ENCODE measurements around the gene RAB4A.

The RAB4A gene

GRCh38 chr1:229263254-229263653 lies 7.7 kb upstream of the RAB4A start:
- no peaks in the 10 kb centered on the region for H3K4me1 ChIP-seq (ENCODE audit: insufficient read depth, low read length)
- H3K9ac ChIP-seq (ENCODE audit: low read depth, low read length), result no peak overlapping the region
- no peaks in the 10 kb centered on the region for H3K9me3 ChIP-seq (ENCODE audit: insufficient read depth, low read depth, low read length)
- H3K4me3 ChIP-seq (ENCODE audit: low read length), result no peak overlapping the region
- no peaks in the 10 kb centered on the region for H3K36me3 ChIP-seq (ENCODE audit: insufficient read depth, low read depth, low read length)
- H3K27me3 ChIP-seq (ENCODE audit: insufficient read depth, low read length), result no peaks in the 10 kb centered on the region
- no peak overlapping the region for H3K27ac ChIP-seq (ENCODE audit: low read length)

GRCh38 chr1:229264068-229264467 lies 6.8 kb upstream of the RAB4A start:
- Histone ChIP-seq H3K4me1 (ENCODE audit: insufficient read depth, low read length) (no peaks in the 10 kb centered on the region), H3K4me3 (ENCODE audit: low read length) (no peak overlapping the region), H3K9me3 (ENCODE audit: insufficient read depth, low read depth, low read length) (no peaks in the 10 kb centered on the region), H3K27me3 (ENCODE audit: insufficient read depth, low read length) (no peaks in the 10 kb centered on the region), H3K27ac (ENCODE audit: low read length) (no peak overlapping the region), H3K9ac (ENCODE audit: low read depth, low read length) (no peak overlapping the region), H3K36me3 (ENCODE audit: insufficient read depth, low read depth, low read length) (no peaks in the 10 kb centered on the region)

GRCh38 chr1:229264487-229264886 lies 6.4 kb upstream of the RAB4A start:
- no peak overlapping the region for H3K27ac ChIP-seq (ENCODE audit: low read length)
- no peaks in the 10 kb centered on the region for H3K4me1 ChIP-seq (ENCODE audit: insufficient read depth, low read length)
- H3K4me3 ChIP-seq (ENCODE audit: low read length), result no peak overlapping the region
- H3K9ac ChIP-seq (ENCODE audit: low read depth, low read length), result no peak overlapping the region
- no peaks in the 10 kb centered on the region for H3K36me3 ChIP-seq (ENCODE audit: insufficient read depth, low read depth, low read length)
- H3K9me3 ChIP-seq (ENCODE audit: insufficient read depth, low read depth, low read length), result no peaks in the 10 kb centered on the region
- H3K27me3 ChIP-seq (ENCODE audit: insufficient read depth, low read length), result no peaks in the 10 kb centered on the region

GRCh38 chr1:229266274-229266673 lies 4.6 kb upstream of the RAB4A start:
- Histone ChIP-seq H3K9me3 (ENCODE audit: insufficient read depth, low read depth, low read length) (no peaks in the 10 kb centered on the region), H3K36me3 (ENCODE audit: insufficient read depth, low read depth, low read length) (no peaks in the 10 kb centered on the region), H3K4me1 (ENCODE audit: insufficient read depth, low read length) (no peaks in the 10 kb centered on the region), H3K27ac (ENCODE audit: low read length) (no peak overlapping the region), H3K27me3 (ENCODE audit: insufficient read depth, low read length) (peaks cover 5% of the 10 kb centered on the region; the same call in 1 of the 2 replicates), H3K4me3 (ENCODE audit: low read length) (no peak overlapping the region), H3K9ac (ENCODE audit: low read depth, low read length) (no peak overlapping the region)

- no peak overlapping the region for H3K27ac ChIP-seq (ENCODE audit: low read length)
- H3K4me1 ChIP-seq (ENCODE audit: insufficient read depth, low read length), result peaks cover 1% of the 10 kb centered on the region; the same call in 1 of the 2 replicates
- H3K36me3 ChIP-seq (ENCODE audit: insufficient read depth, low read depth, low read length), result no peaks in the 10 kb centered on the region
- peaks cover 5% of the 10 kb centered on the region; the same call in 1 of the 2 replicates for H3K27me3 ChIP-seq (ENCODE audit: insufficient read depth, low read length)
- H3K9ac ChIP-seq (ENCODE audit: low read depth, low read length), result no peak overlapping the region
- H3K4me3 ChIP-seq (ENCODE audit: low read length), result no peak overlapping the region
- H3K9me3 ChIP-seq (ENCODE audit: insufficient read depth, low read depth, low read length), result no peaks in the 10 kb centered on the region
Observed at GRCh38 chr1:229266832-229267500, 3.9 kb upstream of the RAB4A start.

- H3K9me3 ChIP-seq (ENCODE audit: insufficient read depth, low read depth, low read length), result no peaks in the 10 kb centered on the region
- H3K9ac ChIP-seq (ENCODE audit: low read depth, low read length), result no peak overlapping the region
- H3K27me3 ChIP-seq (ENCODE audit: insufficient read depth, low read length), result peaks cover 11% of the 10 kb centered on the region; the same call in 1 of the 2 replicates
- H3K36me3 ChIP-seq (ENCODE audit: insufficient read depth, low read depth, low read length), result no peaks in the 10 kb centered on the region
- peaks cover 8% of the 10 kb centered on the region; the same call in 1 of the 2 replicates for H3K4me1 ChIP-seq (ENCODE audit: insufficient read depth, low read length)
- H3K4me3 ChIP-seq (ENCODE audit: low read length), result no peak overlapping the region
- no peak overlapping the region for H3K27ac ChIP-seq (ENCODE audit: low read length)
Observed at GRCh38 chr1:229268505-229268904, 2.4 kb upstream of the RAB4A start.

- H3K36me3 ChIP-seq (ENCODE audit: insufficient read depth, low read depth, low read length), result no peaks in the 10 kb centered on the region
- peak overlapping the region; percentile 97 for H3K4me3 ChIP-seq (ENCODE audit: low read length)
- H3K27me3 ChIP-seq (ENCODE audit: insufficient read depth, low read length), result peaks cover 11% of the 10 kb centered on the region; the same call in 1 of the 2 replicates
- H3K4me1 ChIP-seq (ENCODE audit: insufficient read depth, low read length), result peaks cover 16% of the 10 kb centered on the region
- H3K27ac ChIP-seq (ENCODE audit: low read length), result no peak overlapping the region
- peak overlapping the region; percentile 85 for H3K9ac ChIP-seq (ENCODE audit: low read depth, low read length)
- no peaks in the 10 kb centered on the region for H3K9me3 ChIP-seq (ENCODE audit: insufficient read depth, low read depth, low read length)
Observed at GRCh38 chr1:229271448-229272159, 693 bp downstream of the RAB4A start.

GRCh38 chr1:229272164-229273158 lies 1.6 kb downstream of the RAB4A start:
- Histone ChIP-seq H3K27ac (ENCODE audit: low read length) (no peak overlapping the region), H3K4me1 (ENCODE audit: insufficient read depth, low read length) (peaks cover 16% of the 10 kb centered on the region), H3K36me3 (ENCODE audit: insufficient read depth, low read depth, low read length) (no peaks in the 10 kb centered on the region), H3K9me3 (ENCODE audit: insufficient read depth, low read depth, low read length) (no peaks in the 10 kb centered on the region), H3K9ac (ENCODE audit: low read depth, low read length) (peak overlapping the region; percentile 85; the same call in 1 of the 2 replicates), H3K4me3 (ENCODE audit: low read length) (peak overlapping the region; percentile 97), H3K27me3 (ENCODE audit: insufficient read depth, low read length) (peaks cover 11% of the 10 kb centered on the region; the same call in 1 of the 2 replicates)

- Histone ChIP-seq H3K4me3 (ENCODE audit: low read length) (no peak overlapping the region), H3K9me3 (ENCODE audit: insufficient read depth, low read depth, low read length) (no peaks in the 10 kb centered on the region), H3K9ac (ENCODE audit: low read depth, low read length) (no peak overlapping the region)
Observed at GRCh38 chr1:229273507-229274232, 2.8 kb downstream of the RAB4A start.

GRCh38 chr1:229275005-229275404 lies 4.1 kb downstream of the RAB4A start:
- H3K4me1 ChIP-seq (ENCODE audit: insufficient read depth, low read length), result peaks cover 16% of the 10 kb centered on the region
- no peaks in the 10 kb centered on the region for H3K9me3 ChIP-seq (ENCODE audit: insufficient read depth, low read depth, low read length)
- H3K27me3 ChIP-seq (ENCODE audit: insufficient read depth, low read length), result peaks cover 11% of the 10 kb centered on the region; the same call in 1 of the 2 replicates
- H3K4me3 ChIP-seq (ENCODE audit: low read length), result no peak overlapping the region
- no peaks in the 10 kb centered on the region for H3K36me3 ChIP-seq (ENCODE audit: insufficient read depth, low read depth, low read length)
- no peak overlapping the region for H3K27ac ChIP-seq (ENCODE audit: low read length)
- no peak overlapping the region for H3K9ac ChIP-seq (ENCODE audit: low read depth, low read length)

More at GRCh38 chr1:229273507-229274232, 2.8 kb downstream of the RAB4A start:
- no peak overlapping the region for H3K27ac ChIP-seq (ENCODE audit: low read length)
- H3K4me1 ChIP-seq (ENCODE audit: insufficient read depth, low read length), result peaks cover 16% of the 10 kb centered on the region
- no peaks in the 10 kb centered on the region for H3K36me3 ChIP-seq (ENCODE audit: insufficient read depth, low read depth, low read length)
- H3K27me3 ChIP-seq (ENCODE audit: insufficient read depth, low read length), result peaks cover 11% of the 10 kb centered on the region; the same call in 1 of the 2 replicates
